NCI-H2029 (cell line): ENCODE results near the gene KCTD21.
"Not testable (repeated sequence)": the region's sequence is repeated elsewhere in the genome, so short reads cannot be mapped to it uniquely, and the experiment has no call there.

Experiments used
- DNase-seq: peaks from one replicate; lab custom pipeline; 2025; lab: John Stamatoyannopoulos, UW

The KCTD21 gene

GRCh38 chr11:78188286-78189173, at the start of gene KCTD21, which contains the start of gene USP35:
KCTD21 (minus strand) TSS chr11:78188626; CDS start chr11:78174554, 14,072 bp downstream.
USP35 (plus strand) TSS chr11:78188919; CDS start chr11:78196246, 7,327 bp downstream.
- peak; percentile 95 for DNase-seq

- DNase-seq, result no peak
These were observed 49.0 kb upstream of the KCTD21 start for GRCh38 chr11:78237293-78238046.

- DNase-seq, result no peak
These were observed 45.6 kb upstream of the KCTD21 start for GRCh38 chr11:78234006-78234405.

GRCh38 chr11:78233046-78233445, 44.6 kb upstream of the KCTD21 start:
- DNase-seq, result not testable (repeated sequence)

GRCh38 chr11:78231962-78232501, 43.6 kb upstream of the KCTD21 start:
- no peak for DNase-seq

GRCh38 chr11:78230161-78230877, 41.9 kb upstream of the KCTD21 start:
- no peak for DNase-seq

GRCh38 chr11:78229106-78229505, 40.7 kb upstream of the KCTD21 start:
- no peak for DNase-seq

GRCh38 chr11:78228467-78228866, 40.0 kb upstream of the KCTD21 start:
- peak; percentile 56 for DNase-seq

GRCh38 chr11:78227921-78228320, 39.5 kb upstream of the KCTD21 start:
- DNase-seq, result no peak

GRCh38 chr11:78226684-78227680, 38.6 kb upstream of the KCTD21 start:
- DNase-seq, result no peak

- no peak for DNase-seq
These were observed 36.5 kb upstream of the KCTD21 start for GRCh38 chr11:78224906-78225420.

GRCh38 chr11:78224506-78224905, 36.1 kb upstream of the KCTD21 start:
- no peak for DNase-seq

GRCh38 chr11:78223320-78223954, 35.0 kb upstream of the KCTD21 start:
- no peak for DNase-seq

GRCh38 chr11:78222726-78223125, 34.3 kb upstream of the KCTD21 start:
- DNase-seq, result not testable (repeated sequence)

- no peak for DNase-seq
These were observed 33.2 kb upstream of the KCTD21 start for GRCh38 chr11:78221396-78222315.

- DNase-seq, result no peak
These were observed 32.1 kb upstream of the KCTD21 start for GRCh38 chr11:78220218-78221157.

GRCh38 chr11:78219493-78220217, 31.2 kb upstream of the KCTD21 start:
- no peak for DNase-seq
